H1 (cell line): ENCODE measurements around the gene FOSB. TPM values are rescaled to one million over a fixed set of nuclear protein-coding genes. Genes with fewer than 3 reads are reported as not detected.

ENCODE experiments used
- CTCF ChIA-PET: fragments of 300-600 bp; sonication (Branson Sonifier 250); formaldehyde crosslinking; loops from one replicate; lab custom pipeline; 2021; ENCODE audit not compliant: partially characterized antibody; lab: Charles Lee
- POLR2A ChIA-PET: fragments of 300-600 bp; sonication (Branson Sonifier 250); formaldehyde crosslinking; loops from one replicate; lab custom pipeline; 2021; ENCODE audit warnings: inconsistent platforms; ENCODE audit not compliant: partially characterized antibody; lab: Charles Lee
- DNase-seq, 2 experiments: peaks; one replicate each; pipeline versions ENCODE4 v3.0.0 to v3.0.0-alpha.2; 2010 to 2022; ENCODE audit warnings: low spot score in 2 of 2, low read depth in 1 of 2, mixed read lengths in 1 of 2
- FAIRE-seq: peaks from 2 replicates; lab custom pipeline; 2011; peaks lifted over from hg19 to GRCh38; lab: Jason Lieb, UNC
- H2AFZ ChIP-seq: 2 replicates; pipeline ENCODE4 v1.8.1; 2012; ENCODE audit warnings: low read length, inconsistent platforms
- H2AK5ac ChIP-seq: 2 replicates; pipeline ENCODE4 v1.6.1; 2013; ENCODE audit warnings: low read depth, low read length
- H2BK120ac ChIP-seq: replicated peaks from 2 replicates; pipeline ENCODE3; 2013; ENCODE audit warnings: low read depth, low read length, inconsistent platforms
- H2BK12ac ChIP-seq: 2 replicates; pipeline ENCODE4 v1.6.1; 2013; ENCODE audit warnings: low read depth, low read length
- H2BK15ac ChIP-seq: 2 replicates; pipeline ENCODE4 v1.6.1; 2013; ENCODE audit warnings: low read length
- H2BK20ac ChIP-seq: 2 replicates; pipeline ENCODE4 v1.6.1; 2013; ENCODE audit warnings: low read length
- H2BK5ac ChIP-seq: 2 replicates; pipeline ENCODE4 v1.6.1; 2013; ENCODE audit warnings: low read depth, low read length
- H3K14ac ChIP-seq: 2 replicates; pipeline ENCODE4 v1.6.1; 2013; ENCODE audit warnings: inconsistent platforms; ENCODE audit not compliant: insufficient read length
- H3K18ac ChIP-seq: 2 replicates; pipeline ENCODE4 v1.6.1; 2013; ENCODE audit warnings: low read length; ENCODE audit errors: extremely low read depth
- H3K23ac ChIP-seq: 2 replicates; pipeline ENCODE4 v1.6.1; 2013; ENCODE audit warnings: inconsistent platforms; ENCODE audit not compliant: insufficient read length
- H3K23me2 ChIP-seq: 2 replicates; pipeline ENCODE4 v1.6.1; 2013; ENCODE audit warnings: low read depth, low read length
- H3K27ac ChIP-seq: 2 replicates; pipeline ENCODE4 v1.6.1; 2011; ENCODE audit warnings: low read depth, low read length, inconsistent platforms
- H3K27me3 ChIP-seq, 4 experiments: replicated peaks in 1 of 4; 1 replicate in 1 of 4; 2 replicates in 3 of 4; pipeline versions ENCODE4 v1.6.1 to v1.8.1; 2011 to 2013; ENCODE audit warnings: low read length in 3 of 4, mild to moderate bottlenecking in 3 of 4, inconsistent platforms in 2 of 4, mixed read lengths in 2 of 4, moderate library complexity in 1 of 4; ENCODE audit not compliant: control insufficient read depth in 3 of 4, insufficient read depth in 3 of 4; ENCODE audit errors: extremely low read depth in 1 of 4
- H3K36me3 ChIP-seq, 4 experiments: 2 replicates each; pipeline versions ENCODE4 v1.6.1 to v1.8.1; 2011 to 2013; ENCODE audit warnings: mild to moderate bottlenecking in 4 of 4, low read length in 3 of 4, moderate library complexity in 2 of 4, control low read depth in 1 of 4, inconsistent platforms in 1 of 4; ENCODE audit not compliant: insufficient read depth in 4 of 4, control insufficient read depth in 2 of 4
- H3K4ac ChIP-seq: replicated peaks from 2 replicates; pipeline ENCODE3; 2013; ENCODE audit warnings: low read length, low read depth, mixed read lengths, inconsistent platforms; ENCODE audit not compliant: insufficient read length
- H3K4me1 ChIP-seq, 4 experiments: replicated peaks in 1 of 4; 1 replicate in 1 of 4; 2 replicates in 3 of 4; pipeline versions ENCODE4 v1.6.1 to v1.8.1; 2011 to 2013; ENCODE audit warnings: low read length in 3 of 4, inconsistent platforms in 2 of 4, mixed read lengths in 1 of 4; ENCODE audit not compliant: insufficient read depth in 4 of 4, control insufficient read depth in 3 of 4
- H3K4me2 ChIP-seq, 2 experiments: 2 replicates each; pipeline versions ENCODE4 v1.6.1 to v1.8.1; 2011 to 2013; ENCODE audit warnings: low read depth in 2 of 2, low read length in 2 of 2, control low read depth in 1 of 2, inconsistent platforms in 1 of 2, mild to moderate bottlenecking in 1 of 2; ENCODE audit not compliant: insufficient read depth in 1 of 2
- H3K4me3 ChIP-seq, 4 experiments: fragments of 200-600, 300-600 bp in 1 of 4; sonication (generic), shearing (Covaris generic), sonication (Bioruptor Twin) in 1 of 4; 2 replicates each; pipeline versions ENCODE4 v1.5.1 to v1.8.1; 2011 to 2016; ENCODE audit warnings: low read length in 4 of 4, low read depth in 3 of 4, control low read depth in 2 of 4, inconsistent platforms in 2 of 4, mild to moderate bottlenecking in 2 of 4, mixed read lengths in 1 of 4, moderate library complexity in 1 of 4; ENCODE audit not compliant: insufficient read depth in 2 of 4; ENCODE audit errors: extremely low read depth in 1 of 4
- H3K56ac ChIP-seq: replicated peaks from 2 replicates; pipeline ENCODE3; 2013; ENCODE audit warnings: low read depth, mild to moderate bottlenecking, mixed read lengths, low read length, inconsistent platforms; ENCODE audit not compliant: insufficient read length
- H3K79me1 ChIP-seq: 2 replicates; pipeline ENCODE4 v1.6.1; 2013; ENCODE audit warnings: low read depth, low read length, control low read depth
- H3K79me2 ChIP-seq, 2 experiments: 2 replicates each; pipeline versions ENCODE4 v1.6.1 to v1.8.1; 2012 to 2013; ENCODE audit warnings: low read length in 2 of 2, mild to moderate bottlenecking in 2 of 2, inconsistent platforms in 1 of 2; ENCODE audit not compliant: insufficient read depth in 2 of 2, control insufficient read depth in 1 of 2
- H3K9ac ChIP-seq, 4 experiments: replicated peaks in 1 of 4; 1 replicate in 1 of 4; 2 replicates in 3 of 4; pipeline versions ENCODE4 v1.6.1 to v1.8.1; 2011 to 2013; ENCODE audit warnings: low read depth in 3 of 4, low read length in 3 of 4, control low read depth in 2 of 4, mild to moderate bottlenecking in 2 of 4, moderate library complexity in 2 of 4, inconsistent platforms in 1 of 4; ENCODE audit errors: extremely low read depth in 1 of 4
- H3K9me3 ChIP-seq, 2 experiments: 2 replicates each; pipeline versions ENCODE4 v1.6.1 to v1.8.1; 2012 to 2013; ENCODE audit warnings: mild to moderate bottlenecking in 2 of 2, moderate library complexity in 2 of 2, control low read depth in 1 of 2, inconsistent platforms in 1 of 2, low read depth in 1 of 2, low read length in 1 of 2, mixed read lengths in 1 of 2; ENCODE audit not compliant: insufficient read depth in 2 of 2
- H4K20me1 ChIP-seq, 2 experiments: replicated peaks in 1 of 2; 2 replicates each; pipeline versions ENCODE3 to v1.8.1; 2011 to 2013; ENCODE audit warnings: inconsistent platforms in 2 of 2, low read length in 2 of 2, mild to moderate bottlenecking in 1 of 2; ENCODE audit not compliant: insufficient read depth in 2 of 2, control insufficient read depth in 1 of 2
- H4K5ac ChIP-seq: 2 replicates; pipeline ENCODE4 v1.6.1; 2013; ENCODE audit warnings: low read length, low read depth, mixed read lengths, inconsistent platforms; ENCODE audit not compliant: insufficient read length
- H4K8ac ChIP-seq: 2 replicates; pipeline ENCODE4 v1.8.0; 2013; ENCODE audit warnings: mild to moderate bottlenecking, moderate library complexity, low read length, inconsistent platforms; ENCODE audit not compliant: insufficient read depth; ENCODE audit errors: extremely low read depth
- H4K91ac ChIP-seq: replicated peaks from 2 replicates; pipeline ENCODE3; 2013; ENCODE audit warnings: low read length, mixed read lengths, inconsistent platforms; ENCODE audit not compliant: insufficient read length
- JUN ChIP-seq: IDR thresholded peaks from 2 replicates; pipeline ENCODE4 v1.6.1; 2011; ENCODE audit warnings: low read depth, mild to moderate bottlenecking, improper control_type of control experiment, low read length
- MAFK ChIP-seq: IDR thresholded peaks from 2 replicates; pipeline ENCODE4 v1.6.1; 2012; ENCODE audit warnings: low read depth, mild to moderate bottlenecking, improper control_type of control experiment, low read length
- NANOG ChIP-seq: IDR thresholded peaks from 2 replicates; pipeline ENCODE4 v1.6.1; 2011; ENCODE audit warnings: low read length, low read depth, mild to moderate bottlenecking, inconsistent platforms; ENCODE audit not compliant: insufficient read depth, poor library complexity, severe bottlenecking
- POLR2AphosphoS5 ChIP-seq: IDR thresholded peaks from 2 replicates; pipeline ENCODE4 v1.6.1; 2011; ENCODE audit warnings: low read depth, low read length
- SIN3A ChIP-seq, 2 experiments: IDR thresholded peaks in 1 of 2; conservative IDR thresholded peaks in 1 of 2; 2 replicates each; pipeline ENCODE4 v1.6.1; 2011 to 2012; ENCODE audit warnings: low read length in 2 of 2, improper control_type of control experiment in 1 of 2, low read depth in 1 of 2, mild to moderate bottlenecking in 1 of 2
- SIX5 ChIP-seq: IDR thresholded peaks from 2 replicates; pipeline ENCODE4 v1.6.1; 2011; ENCODE audit warnings: mild to moderate bottlenecking, low read depth, low read length
- SRF ChIP-seq: IDR thresholded peaks from 2 replicates; pipeline ENCODE4 v1.6.1; 2011; ENCODE audit warnings: mild to moderate bottlenecking, low read depth, low read length, moderate library complexity
- TEAD4 ChIP-seq: IDR thresholded peaks from 2 replicates; pipeline ENCODE4 v1.6.1; 2012; ENCODE audit warnings: low read depth, low read length, inconsistent platforms, mixed read lengths
- USF2 ChIP-seq: IDR thresholded peaks from 2 replicates; pipeline ENCODE4 v1.6.1; 2011; ENCODE audit warnings: low read length, improper control_type of control experiment
- ZNF274 ChIP-seq: IDR thresholded peaks from 2 replicates; pipeline ENCODE4 v1.7.0; 2012; ENCODE audit warnings: low read length, borderline replicate concordance; ENCODE audit errors: extremely low read depth
- WGBS, 2 experiments: shearing (Covaris generic) in 1 of 2; methylation state at CpG; one replicate each; pipeline versions ENCODE4 v1.1.6 to v1.1.7; 2013 to 2015; ENCODE audit warnings: low lambda C conversion rate in 2 of 2, mixed read lengths in 2 of 2, inconsistent platforms in 1 of 2, low coverage in 1 of 2, missing lambda C conversion rate in 1 of 2; ENCODE audit not compliant: insufficient replicate concordance in 2 of 2, insufficient coverage in 1 of 2, insufficient read length in 1 of 2; ENCODE audit errors: extremely low coverage in 1 of 2, missing lambda C conversion rate in 1 of 2; 5-methylcytosine and 5-hydroxymethylcytosine counted together
- polyA plus RNA-seq, 7 experiments: library from polyadenylated mRNA; depleted of rRNA in 3 of 7; stranded (reverse) in 5 of 7; unstranded in 2 of 7; fragments of >200 nt in 5 of 7; fragments of 200-250 nt in 2 of 7; gene quantifications; 1 replicate in 5 of 7; 2 replicates in 1 of 7; 4 replicates in 1 of 7; pipeline versions ENCODE4 v1.2.1 to v1.2.3, GENCODE V29; 2011 to 2013; ENCODE audit warnings: missing spikeins in 2 of 7, mixed read lengths in 2 of 7
- total RNA-seq: library from RNA; stranded (reverse); fragmentation: NEBNext Ultra II Directional; extraction: Animal tissue kit (Norgen Biotek cat#: 25700); gene quantifications from 2 replicates; pipeline ENCODE4 v1.2.1, GENCODE V29; 2021

Gene FOSB
- total and polyA plus RNA-seq, 2 of the 8 experiments (the other 6 are each of a cell fraction or from before 2014, with no cell fraction given) = 0.44 to 2.7 TPM

GRCh38 chr19:45464852-45465441 is 2.8 kb upstream of the FOSB start:
- no peak overlapping the region for H3K56ac ChIP-seq
- no peaks in the 10 kb centered on the region for H3K79me2 ChIP-seq
- H3K9ac ChIP-seq = 0 out of 7 replicates have a peak overlapping the region, but pooled peaks of 1 of the 4 experiments have one; percentile 5
- peaks cover 0 to 3% of the 10 kb centered on the region in 2 experiments for H4K20me1 ChIP-seq
- no peak overlapping the region for H4K5ac ChIP-seq
- no peak overlapping the region for H3K23ac ChIP-seq
- peak overlapping the region; percentile 67; the same call in 1 of the 2 replicates for H2AK5ac ChIP-seq
- peaks cover 0 to 6% (median 2%) of the 10 kb centered on the region in 4 experiments; a peak in 3 of 7 replicates for H3K27me3 ChIP-seq
- H2BK15ac ChIP-seq = no peak overlapping the region
- no peak overlapping the region for H3K27ac ChIP-seq
- TF ChIP-seq MAFK (no peak), SRF (no peak), JUN (no peak), POLR2AphosphoS5 (no peak), ZNF274 (no peak), USF2 (no peak), SIX5 (no peak), SIN3A (conservative IDR thresholded peaks at IDR 0.05 in 1 of 2, IDR thresholded peaks at IDR 0.05 in 1 of 2; ENCODE audit: low read depth in 1 of 2, low read length in 2 of 2) (no peak), TEAD4 (no peak), NANOG (no peak)
- no peak overlapping the region for H3K4me3 ChIP-seq
- no peak overlapping the region for H3K4me2 ChIP-seq
- no peak overlapping the region for H2AFZ ChIP-seq
- H3K36me3 ChIP-seq = no peaks in the 10 kb centered on the region
- H4K91ac ChIP-seq = no peak overlapping the region
- ChIA-PET POLR2A (interaction anchor here (0.6 to 1.7 kb wide), 3 partner anchors 8 to 21 kb away, joined by 3 to 4 read pairs (median 4); no protein-coding TSS in a partner anchor), CTCF (interaction anchor here (1.0 to 32.9 kb wide), 5 partner anchors 13 to 32 kb away, joined by 3 to 760 read pairs (median 19); partner anchors contain the start of gene ERCC1)
- no peaks in the 10 kb centered on the region; the same call in 1 of the 2 replicates for H3K79me1 ChIP-seq
- no peak overlapping the region for H3K4ac ChIP-seq
- H3K14ac ChIP-seq = no peak overlapping the region
- no peaks in the 10 kb centered on the region for H3K9me3 ChIP-seq
- H3K18ac ChIP-seq = no peak overlapping the region
- H3K23me2 ChIP-seq = peaks cover 19% of the 10 kb centered on the region; the same call in 1 of the 2 replicates
- no peak overlapping the region for H4K8ac ChIP-seq
- 0 out of 2 replicates have a peak overlapping the region, but pooled peaks have one; percentile 44 for H2BK5ac ChIP-seq
- no peak overlapping the region for H2BK120ac ChIP-seq
- peaks cover 0 to 14% (median 4%) of the 10 kb centered on the region in 4 experiments; a peak in 5 of 7 replicates for H3K4me1 ChIP-seq
- H2BK20ac ChIP-seq = peak overlapping the region; percentile 80; the same call in 1 of the 2 replicates
- H2BK12ac ChIP-seq = peak overlapping the region; percentile 86; the same call in 1 of the 2 replicates
- no peak for FAIRE-seq
- WGBS, 2 experiments = 78% methylated on average over 8 of the region's 8 CpGs; no CpG with 5 or more reads in 1 of the 2 experiments
- no peak for DNase-seq
